Stimulated activated naive CD8-positive, alpha-beta T cell treated with anti-CD3 and anti-CD28 coated beads, Interleukin-15, amount 100 ng/mL, for 72 hours (primary cell): ENCODE measurements around the gene BMP2K.
"Not testable (repeated sequence)": the region's sequence is repeated elsewhere in the genome, so short reads cannot be mapped to it uniquely, and the experiment has no call there.

ENCODE experiments used
- ATAC-seq: fragments of 150-1000 bp; cut with Tn5 transposase; 2 replicates; pipeline ENCODE4 v1.10.0; 2021; ENCODE audit warnings: mild to moderate bottlenecking, moderate library complexity
- DNase-seq, 2 donors: peaks; one replicate each; pipeline ENCODE4 v3.0.0; 2021 to 2022
- H3K27ac Mint-ChIP-seq, 2 donors: one replicate each; pipeline ENCODE4 v1.8.0; 2022; ENCODE audit warnings: mild to moderate bottlenecking in 2 of 2, mixed read lengths in 2 of 2, moderate library complexity in 2 of 2
- H3K27me3 Mint-ChIP-seq: one replicate; pipeline ENCODE4 v1.8.0; 2022; ENCODE audit warnings: mixed read lengths
- H3K4me1 Mint-ChIP-seq: one replicate; pipeline ENCODE4 v1.8.0; 2022; ENCODE audit warnings: mild to moderate bottlenecking, mixed read lengths
- H3K4me3 Mint-ChIP-seq, 2 donors: one replicate each; pipeline ENCODE4 v1.8.0; 2022; ENCODE audit warnings: mild to moderate bottlenecking in 2 of 2, mixed read lengths in 2 of 2, moderate library complexity in 1 of 2
- H3K9me3 Mint-ChIP-seq, 2 donors: one replicate each; pipeline ENCODE4 v1.8.0; 2022; ENCODE audit warnings: mixed read lengths in 2 of 2

The BMP2K gene

GRCh38 chr4:78799551-78800495 lies 23.7 kb downstream of the BMP2K start:
- no peaks in the 10 kb centered on the region for H3K27me3 Mint-ChIP-seq
- peak; percentile 76 for ATAC-seq
- peaks cover 28% of the 10 kb centered on the region for H3K4me1 Mint-ChIP-seq
- no peak overlapping the region for H3K27ac Mint-ChIP-seq
- no peak overlapping the region for H3K4me3 Mint-ChIP-seq
- DNase-seq: no peak
- H3K9me3 Mint-ChIP-seq: peaks cover 0 to 9% of the 10 kb centered on the region in 2 donors

GRCh38 chr4:78800965-78801364 lies 24.8 kb downstream of the BMP2K start:
- no peak for ATAC-seq
- H3K27ac Mint-ChIP-seq: no peak overlapping the region
- no peak overlapping the region for H3K4me3 Mint-ChIP-seq
- DNase-seq: no peak
- H3K9me3 Mint-ChIP-seq: peaks cover 0 to 3% of the 10 kb centered on the region in 2 donors
- H3K4me1 Mint-ChIP-seq: peaks cover 28% of the 10 kb centered on the region
- H3K27me3 Mint-ChIP-seq: no peaks in the 10 kb centered on the region

GRCh38 chr4:78803983-78804382 lies 27.8 kb downstream of the BMP2K start:
- peaks cover 18% of the 10 kb centered on the region for H3K4me1 Mint-ChIP-seq
- DNase-seq: no peak
- peaks cover 0 to 3% of the 10 kb centered on the region in 2 donors for H3K9me3 Mint-ChIP-seq
- no peak for ATAC-seq
- no peaks in the 10 kb centered on the region for H3K27me3 Mint-ChIP-seq
- H3K4me3 Mint-ChIP-seq: no peak overlapping the region
- no peak overlapping the region for H3K27ac Mint-ChIP-seq

- H3K27me3 Mint-ChIP-seq: no peaks in the 10 kb centered on the region
- DNase-seq: no peak
- H3K27ac Mint-ChIP-seq: no peak overlapping the region
- peaks cover 0 to 3% of the 10 kb centered on the region in 2 donors for H3K9me3 Mint-ChIP-seq
- no peak for ATAC-seq
- H3K4me3 Mint-ChIP-seq: no peak overlapping the region
- H3K4me1 Mint-ChIP-seq: peaks cover 9% of the 10 kb centered on the region
Measured at GRCh38 chr4:78806943-78807460, 30.9 kb downstream of the BMP2K start.

DNA sequence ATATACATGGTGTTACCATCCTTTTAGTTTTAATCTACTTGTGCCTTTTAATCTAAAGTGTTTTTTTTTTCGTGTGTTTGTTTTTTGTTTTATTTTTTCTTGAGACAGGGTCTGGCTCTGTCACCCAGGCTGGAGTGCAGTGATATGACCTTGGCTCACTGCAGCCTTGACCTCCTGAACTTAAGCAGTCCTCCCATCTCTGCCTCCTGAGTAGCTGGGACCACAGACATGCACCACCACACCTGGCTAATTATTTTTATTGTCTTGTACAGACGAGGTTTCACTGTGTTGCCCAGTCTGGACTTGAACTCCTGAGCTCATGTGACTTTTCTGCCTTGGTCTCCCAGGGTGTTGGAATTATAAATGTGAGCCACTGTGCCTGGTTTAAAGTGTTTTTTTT lies 33.1 kb downstream of the BMP2K start:
- Mint-ChIP-seq H3K4me3 (no peak overlapping the region), H3K27ac (peak overlapping the region in 1 of 2 donors; percentile 93), H3K27me3 (no peaks in the 10 kb centered on the region), H3K9me3 (peaks cover 11 to 14% of the 10 kb centered on the region in 2 donors), H3K4me1 (peaks cover 7% of the 10 kb centered on the region)
- ATAC-seq: no peak
- DNase-seq: no peak

DNA sequence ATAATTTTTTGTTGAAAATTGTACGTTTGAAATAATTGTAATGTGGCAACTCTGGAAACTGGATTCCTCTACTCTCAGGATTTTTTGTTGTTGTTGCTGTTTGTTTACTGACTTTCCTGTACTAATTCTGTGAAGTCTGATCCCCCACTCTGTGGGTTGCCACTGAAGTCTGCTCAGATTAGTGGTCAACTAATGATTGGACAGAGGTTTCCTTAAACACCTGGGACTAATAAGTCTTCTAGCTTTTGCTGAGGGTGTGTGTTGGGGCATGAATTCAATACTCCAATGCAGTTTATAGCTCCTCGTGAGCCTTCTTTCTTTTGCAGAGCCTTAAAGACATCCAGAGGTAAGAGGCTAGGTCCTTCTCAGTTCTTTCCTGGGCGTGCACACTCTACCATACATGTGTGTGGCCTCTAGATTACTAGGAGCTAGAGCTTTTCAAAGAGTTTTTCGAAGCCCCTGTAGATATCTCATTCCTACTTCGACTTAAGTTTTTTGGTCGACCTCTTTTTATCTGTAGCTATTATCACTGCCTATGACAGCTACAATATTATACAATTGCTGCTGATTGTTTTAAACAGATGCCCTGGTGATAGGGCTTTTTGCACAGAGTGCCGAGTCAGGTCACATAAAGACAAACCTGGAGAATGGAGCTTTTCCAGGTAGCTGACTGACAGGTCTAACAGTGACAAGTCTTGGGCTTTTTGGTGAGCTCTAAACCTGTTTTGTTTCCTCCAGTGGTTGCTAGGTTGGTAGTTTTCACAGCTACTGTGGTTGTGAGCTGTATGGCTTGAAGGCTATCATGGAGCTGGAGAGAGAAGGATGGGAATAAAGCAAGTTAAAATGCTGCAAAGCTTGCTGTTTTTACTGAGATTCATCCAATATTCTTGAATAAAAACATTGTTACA lies 34.0 kb downstream of the BMP2K start:
- ATAC-seq (no peak), DNase-seq (no peak)
- Mint-ChIP-seq H3K9me3 (peaks cover 13 to 16% of the 10 kb centered on the region in 2 donors), H3K4me1 (peaks cover 7% of the 10 kb centered on the region), H3K27ac (peak overlapping the region in 1 of 2 donors; percentile 82), H3K27me3 (no peaks in the 10 kb centered on the region), H3K4me3 (no peak overlapping the region)

DNA sequence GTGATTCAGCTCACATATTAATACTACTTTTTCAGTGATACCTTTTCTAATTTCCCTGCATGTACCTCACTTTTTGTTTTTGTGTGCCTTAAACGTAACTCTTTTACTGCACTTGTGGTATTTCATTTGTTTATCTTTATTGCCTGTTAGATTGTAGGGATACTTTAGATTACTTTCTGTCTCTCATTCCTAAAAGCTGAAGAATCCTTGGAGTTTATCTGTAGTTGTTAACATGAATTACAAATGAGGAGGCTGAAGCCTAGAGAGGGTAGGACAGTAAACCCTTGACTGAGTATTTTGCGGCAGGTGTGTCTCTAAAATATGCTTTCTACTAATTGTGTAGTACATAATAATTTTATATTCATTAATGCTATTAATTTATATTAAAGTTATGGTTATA lies 34.9 kb downstream of the BMP2K start:
- Mint-ChIP-seq H3K4me1 (peaks cover 7% of the 10 kb centered on the region), H3K27me3 (no peaks in the 10 kb centered on the region), H3K4me3 (no peak overlapping the region), H3K9me3 (peaks cover 13 to 16% of the 10 kb centered on the region in 2 donors), H3K27ac (no peak overlapping the region)
- DNase-seq (no peak), ATAC-seq (no peak)

- Mint-ChIP-seq H3K4me1 (peaks cover 19% of the 10 kb centered on the region), H3K4me3 (no peak overlapping the region), H3K9me3 (peaks cover 9 to 10% of the 10 kb centered on the region in 2 donors), H3K27me3 (no peaks in the 10 kb centered on the region), H3K27ac (no peak overlapping the region)
- DNase-seq (no peak), ATAC-seq (no peak)
Measured at GRCh38 chr4:78818530-78819079, 42.5 kb downstream of the BMP2K start.

DNA sequence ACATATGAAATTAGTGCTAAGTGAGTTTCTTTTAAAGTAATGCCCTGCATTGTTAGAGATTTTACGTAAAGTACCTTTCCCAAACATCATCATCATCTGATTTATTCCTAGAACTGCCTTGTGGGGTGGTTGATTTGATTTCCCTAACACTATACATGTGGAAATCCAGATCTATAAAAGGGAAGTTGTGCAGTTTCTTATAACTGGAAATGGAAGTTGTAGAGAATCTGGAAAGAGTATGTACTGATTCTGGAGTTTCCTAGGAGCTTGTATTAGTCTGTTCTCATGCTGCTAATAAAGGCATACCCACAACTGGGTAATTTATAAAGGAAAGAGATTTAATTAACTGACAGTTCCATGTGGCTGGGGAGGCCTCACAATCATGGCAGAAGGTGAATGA lies 47.9 kb downstream of the BMP2K start:
- Mint-ChIP-seq H3K9me3 (no peaks in the 10 kb centered on the region), H3K4me1 (peaks cover 14% of the 10 kb centered on the region), H3K4me3 (no peak overlapping the region), H3K27ac (no peak overlapping the region), H3K27me3 (no peaks in the 10 kb centered on the region)
- ATAC-seq (no peak), DNase-seq (no peak)

DNA sequence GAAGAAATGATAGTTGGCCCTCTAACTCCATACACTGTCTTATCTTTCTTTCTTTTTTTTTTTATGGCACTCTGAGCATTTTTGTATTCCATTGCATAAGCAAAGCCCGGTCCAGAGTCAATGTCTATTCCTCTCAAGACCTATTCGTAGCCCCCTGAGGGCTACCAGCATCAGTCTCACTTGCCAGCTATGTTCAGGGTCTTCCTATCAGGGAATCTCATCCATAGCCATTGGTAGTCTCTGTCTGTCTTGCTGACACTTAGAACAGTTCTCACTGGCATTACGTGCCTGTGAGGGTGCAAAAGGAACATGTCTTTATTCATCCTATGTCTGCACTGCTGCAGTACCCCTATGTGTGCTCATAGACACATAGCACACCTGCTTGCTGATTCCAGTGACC lies 51.0 kb downstream of the BMP2K start:
- DNase-seq (no peak), ATAC-seq (no peak)
- Mint-ChIP-seq H3K4me3 (no peak overlapping the region), H3K9me3 (no peaks in the 10 kb centered on the region), H3K27ac (no peak overlapping the region), H3K4me1 (no peaks in the 10 kb centered on the region), H3K27me3 (no peaks in the 10 kb centered on the region)

DNA sequence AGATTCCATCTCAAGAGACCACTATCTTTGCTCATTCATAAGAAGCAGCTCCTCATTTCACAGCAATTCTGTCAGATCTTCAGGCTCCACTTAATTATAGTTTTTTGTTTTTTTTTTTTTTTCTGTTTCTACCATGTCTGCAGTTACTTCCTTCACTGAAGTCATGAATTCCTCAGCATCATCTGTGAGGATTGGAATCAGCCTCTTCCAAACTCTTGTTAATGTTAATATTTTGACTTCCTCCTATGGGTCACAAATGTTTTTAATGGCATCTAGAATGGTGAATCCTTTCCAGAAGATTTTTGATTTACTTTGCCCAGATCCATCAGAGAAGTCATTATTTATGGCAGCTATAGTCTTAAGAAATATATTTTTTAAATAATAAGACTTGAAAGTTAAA lies 53.1 kb downstream of the BMP2K start:
- Mint-ChIP-seq H3K27ac (no peak overlapping the region), H3K9me3 (no peaks in the 10 kb centered on the region), H3K27me3 (no peaks in the 10 kb centered on the region), H3K4me3 (no peak overlapping the region), H3K4me1 (no peaks in the 10 kb centered on the region)
- ATAC-seq (no peak), DNase-seq (no peak)

- DNase-seq, H3K27ac Mint-ChIP-seq, H3K9me3 Mint-ChIP-seq, ATAC-seq, H3K4me3 Mint-ChIP-seq, H3K27me3 Mint-ChIP-seq, H3K4me1 Mint-ChIP-seq: not testable (repeated sequence)
Measured at GRCh38 chr4:78839676-78840075, 63.5 kb downstream of the BMP2K start.

- not testable (repeated sequence) for H3K4me1 Mint-ChIP-seq, ATAC-seq, H3K9me3 Mint-ChIP-seq, DNase-seq, H3K4me3 Mint-ChIP-seq, H3K27ac Mint-ChIP-seq, H3K27me3 Mint-ChIP-seq
Measured at GRCh38 chr4:78840286-78840685, 64.1 kb downstream of the BMP2K start.

DNA sequence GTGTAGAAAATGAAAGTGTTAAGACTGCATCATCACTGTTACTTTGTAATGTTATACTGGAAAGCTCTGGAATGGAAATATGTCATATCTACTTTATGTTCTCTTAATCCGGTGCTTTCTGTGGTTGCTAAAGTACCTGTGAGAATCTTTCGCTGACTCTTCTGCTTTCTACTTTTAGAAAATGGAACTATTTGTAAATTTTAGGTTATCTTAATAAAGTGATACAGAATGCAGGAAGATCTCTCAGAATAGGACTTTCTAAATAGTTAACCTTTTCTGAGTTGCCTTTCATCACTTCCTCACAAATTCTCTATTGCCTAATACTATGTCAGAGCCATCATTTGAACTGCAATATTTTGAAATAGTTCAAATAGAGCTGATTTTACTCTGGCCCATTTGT lies 69.3 kb downstream of the BMP2K start:
- no peaks in the 10 kb centered on the region for H3K27me3 Mint-ChIP-seq
- no peak overlapping the region for H3K27ac Mint-ChIP-seq
- DNase-seq (no peak), ATAC-seq (peak; percentile 55)
- no peak overlapping the region for H3K4me3 Mint-ChIP-seq
- peaks cover 0 to 3% of the 10 kb centered on the region in 2 donors for H3K9me3 Mint-ChIP-seq
- H3K4me1 Mint-ChIP-seq: peaks cover 8% of the 10 kb centered on the region

GRCh38 chr4:78846258-78846657 lies 70.1 kb downstream of the BMP2K start:
- no peak overlapping the region for H3K4me3 Mint-ChIP-seq
- H3K27ac Mint-ChIP-seq: no peak overlapping the region
- DNase-seq: no peak
- peaks cover 8% of the 10 kb centered on the region for H3K4me1 Mint-ChIP-seq
- no peak for ATAC-seq
- H3K27me3 Mint-ChIP-seq: no peaks in the 10 kb centered on the region
- H3K9me3 Mint-ChIP-seq: peaks cover 0 to 3% of the 10 kb centered on the region in 2 donors
